Fibroblast of lung (primary cell): ENCODE measurements around the gene EBNA1BP2.

ENCODE experiments used
- EZH2 ChIP-seq: IDR thresholded peaks from 2 replicates; pipeline ENCODE4 v1.5.1; 2012; ENCODE audit warnings: low read length, control low read depth, mild to moderate bottlenecking; ENCODE audit errors: missing control alignments
- TF ChIP-seq, protein P1 (sequence below), 2 donors: IDR thresholded peaks in 1 of 2; conservative IDR thresholded peaks in 1 of 2; 1 replicate in 1 of 2; 2 replicates in 1 of 2; pipeline ENCODE4 v1.5.1; 2011 to 2012; ENCODE audit warnings: low read length in 2 of 2, control low read depth in 1 of 2, inconsistent platforms in 1 of 2, low read depth in 1 of 2, mild to moderate bottlenecking in 1 of 2

DNA sequence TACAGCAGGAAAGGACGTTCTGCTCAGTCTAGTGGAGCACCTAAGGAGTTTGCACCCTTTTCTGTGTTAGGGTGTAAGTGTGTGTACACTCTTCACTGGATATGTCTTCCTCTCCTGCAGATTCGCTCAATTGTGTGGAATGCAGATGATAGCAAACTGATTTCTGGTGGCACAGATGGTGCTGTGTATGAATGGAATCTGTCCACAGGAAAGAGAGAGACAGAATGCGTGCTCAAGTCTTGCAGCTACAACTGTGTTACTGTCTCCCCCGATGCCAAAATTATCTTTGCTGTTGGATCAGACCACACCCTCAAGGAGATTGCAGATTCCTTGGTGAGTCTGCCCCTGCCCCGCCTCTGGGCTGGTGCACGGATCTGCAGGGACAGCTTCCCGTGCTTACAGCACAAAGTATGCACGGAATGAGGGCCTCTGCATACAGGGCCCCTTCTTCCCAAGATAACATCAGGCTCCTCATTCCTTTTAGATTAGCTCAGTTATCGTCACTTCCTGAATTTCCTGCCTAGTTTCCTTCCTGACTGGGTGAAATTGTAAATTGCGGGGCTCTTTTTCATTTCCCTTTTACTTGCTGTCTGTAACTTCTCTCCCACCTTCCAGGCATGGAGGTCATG is 34.6 kb upstream of the EBNA1BP2 start:
- no peak for TF ChIP-seq EZH2
- TF ChIP-seq, protein P1, sequence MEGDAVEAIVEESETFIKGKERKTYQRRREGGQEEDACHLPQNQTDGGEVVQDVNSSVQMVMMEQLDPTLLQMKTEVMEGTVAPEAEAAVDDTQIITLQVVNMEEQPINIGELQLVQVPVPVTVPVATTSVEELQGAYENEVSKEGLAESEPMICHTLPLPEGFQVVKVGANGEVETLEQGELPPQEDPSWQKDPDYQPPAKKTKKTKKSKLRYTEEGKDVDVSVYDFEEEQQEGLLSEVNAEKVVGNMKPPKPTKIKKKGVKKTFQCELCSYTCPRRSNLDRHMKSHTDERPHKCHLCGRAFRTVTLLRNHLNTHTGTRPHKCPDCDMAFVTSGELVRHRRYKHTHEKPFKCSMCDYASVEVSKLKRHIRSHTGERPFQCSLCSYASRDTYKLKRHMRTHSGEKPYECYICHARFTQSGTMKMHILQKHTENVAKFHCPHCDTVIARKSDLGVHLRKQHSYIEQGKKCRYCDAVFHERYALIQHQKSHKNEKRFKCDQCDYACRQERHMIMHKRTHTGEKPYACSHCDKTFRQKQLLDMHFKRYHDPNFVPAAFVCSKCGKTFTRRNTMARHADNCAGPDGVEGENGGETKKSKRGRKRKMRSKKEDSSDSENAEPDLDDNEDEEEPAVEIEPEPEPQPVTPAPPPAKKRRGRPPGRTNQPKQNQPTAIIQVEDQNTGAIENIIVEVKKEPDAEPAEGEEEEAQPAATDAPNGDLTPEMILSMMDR (conservative IDR thresholded peaks at IDR 0.05 in 1 of 2, IDR thresholded peaks at IDR 0.05 in 1 of 2; ENCODE audit: low read depth in 1 of 2, low read length in 2 of 2), result no peak
